HFF-Myc (cell line): ENCODE measurements around the gene NAALADL2.

ENCODE experiments used
- DNase-seq: peaks from one replicate; pipeline ENCODE4 v3.0.0-alpha.2; 2011; ENCODE audit warnings: low read depth; ENCODE audit errors: extremely low read depth
- H3K4me3 ChIP-seq: replicated peaks from 2 replicates; pipeline ENCODE4 v1.5.1; 2011; ENCODE audit warnings: low read depth, mild to moderate bottlenecking, control low read depth, low read length
- TF ChIP-seq, protein P1 (sequence below): IDR thresholded peaks from 2 replicates; pipeline ENCODE4 v1.5.1; 2012; ENCODE audit warnings: mild to moderate bottlenecking, low read depth, low read length, control low read depth; ENCODE audit errors: missing control alignments

NAALADL2 gene

DNA sequence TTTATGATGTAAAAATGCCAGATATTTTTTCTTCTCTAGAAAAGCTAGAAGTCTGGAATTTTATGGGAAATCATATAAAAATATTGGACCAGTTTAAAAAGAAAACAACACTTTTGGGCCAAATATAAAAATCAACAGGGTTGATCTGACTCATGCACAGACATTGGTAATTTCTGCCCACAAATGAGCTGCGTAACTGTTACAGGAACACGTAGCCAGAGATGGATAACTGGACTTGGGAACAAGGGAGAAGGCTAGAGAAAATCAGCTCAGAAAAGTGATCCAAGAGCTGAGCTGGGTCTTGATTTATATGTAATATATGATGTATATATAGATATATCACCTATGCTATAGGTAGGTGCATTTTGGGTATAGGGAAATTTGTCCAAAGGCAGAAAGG, 36.8 kb upstream of the NAALADL2 start:
- TF ChIP-seq, protein P1, sequence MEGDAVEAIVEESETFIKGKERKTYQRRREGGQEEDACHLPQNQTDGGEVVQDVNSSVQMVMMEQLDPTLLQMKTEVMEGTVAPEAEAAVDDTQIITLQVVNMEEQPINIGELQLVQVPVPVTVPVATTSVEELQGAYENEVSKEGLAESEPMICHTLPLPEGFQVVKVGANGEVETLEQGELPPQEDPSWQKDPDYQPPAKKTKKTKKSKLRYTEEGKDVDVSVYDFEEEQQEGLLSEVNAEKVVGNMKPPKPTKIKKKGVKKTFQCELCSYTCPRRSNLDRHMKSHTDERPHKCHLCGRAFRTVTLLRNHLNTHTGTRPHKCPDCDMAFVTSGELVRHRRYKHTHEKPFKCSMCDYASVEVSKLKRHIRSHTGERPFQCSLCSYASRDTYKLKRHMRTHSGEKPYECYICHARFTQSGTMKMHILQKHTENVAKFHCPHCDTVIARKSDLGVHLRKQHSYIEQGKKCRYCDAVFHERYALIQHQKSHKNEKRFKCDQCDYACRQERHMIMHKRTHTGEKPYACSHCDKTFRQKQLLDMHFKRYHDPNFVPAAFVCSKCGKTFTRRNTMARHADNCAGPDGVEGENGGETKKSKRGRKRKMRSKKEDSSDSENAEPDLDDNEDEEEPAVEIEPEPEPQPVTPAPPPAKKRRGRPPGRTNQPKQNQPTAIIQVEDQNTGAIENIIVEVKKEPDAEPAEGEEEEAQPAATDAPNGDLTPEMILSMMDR: no peak
- H3K4me3 ChIP-seq: no peak overlapping the region
- DNase-seq: no peak

DNA sequence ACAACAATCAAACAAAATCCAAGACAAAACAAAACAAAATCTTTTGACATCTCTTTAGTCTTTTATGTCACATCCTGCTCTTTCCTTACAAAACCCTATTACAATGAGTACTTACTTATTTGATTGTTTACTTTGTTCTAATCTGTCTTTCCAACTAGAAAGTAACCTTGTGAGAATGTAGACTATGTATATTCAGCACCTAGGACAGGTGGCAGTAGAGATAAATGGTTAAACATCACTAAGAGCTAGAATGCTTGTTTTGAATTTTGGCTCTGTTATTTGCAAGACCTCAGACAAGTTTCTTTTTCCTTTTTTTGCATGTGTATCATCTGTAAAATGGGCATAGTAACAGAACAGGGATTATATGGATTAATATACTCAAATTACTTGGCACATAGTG, 33.1 kb upstream of the NAALADL2 start:
- no peak overlapping the region for H3K4me3 ChIP-seq
- TF ChIP-seq, protein P1: no peak
- no peak for DNase-seq

DNA sequence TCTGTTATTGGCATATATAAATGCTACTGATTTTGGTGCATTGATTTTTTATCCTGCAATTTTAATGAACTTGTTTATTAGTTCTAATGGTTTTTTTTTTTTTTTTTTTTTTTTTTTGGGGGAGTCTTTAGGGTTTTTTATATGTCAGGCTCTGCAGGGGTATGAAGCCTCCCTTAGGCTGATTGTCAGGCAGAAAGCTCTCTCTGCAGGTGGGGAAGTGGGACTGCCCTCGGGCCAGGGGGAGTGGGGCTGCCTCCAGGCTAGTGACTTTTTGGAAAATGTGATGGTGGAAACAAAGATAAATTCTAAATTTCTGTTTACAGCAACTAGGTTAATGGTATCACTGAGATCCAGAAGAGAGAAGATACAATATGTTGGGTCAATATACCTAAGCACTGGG, 14.4 kb upstream of the NAALADL2 start:
- TF ChIP-seq, protein P1: no peak
- no peak overlapping the region for H3K4me3 ChIP-seq
- DNase-seq: no peak

DNA sequence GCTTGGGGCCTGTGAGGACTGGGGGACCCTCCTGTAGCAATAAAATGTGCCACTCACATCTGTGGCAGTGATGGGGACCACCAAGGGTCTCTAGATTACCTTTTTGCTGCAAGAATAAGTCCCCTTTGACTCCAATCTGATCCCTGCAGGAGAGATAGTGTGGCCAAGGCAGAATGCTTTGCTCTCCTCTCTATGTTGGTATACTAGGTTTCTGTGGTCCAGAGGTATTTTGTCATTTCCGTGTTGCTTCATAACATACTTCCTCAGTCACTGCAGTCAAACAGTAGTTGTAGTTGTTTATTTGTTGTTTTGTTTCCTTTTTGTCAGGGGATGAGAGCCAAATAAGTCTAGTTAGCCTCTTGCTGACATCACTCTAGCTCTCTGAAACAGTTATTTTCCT, 13.1 kb upstream of the NAALADL2 start:
- no peak for DNase-seq
- no peak overlapping the region for H3K4me3 ChIP-seq
- TF ChIP-seq, protein P1: no peak

DNA sequence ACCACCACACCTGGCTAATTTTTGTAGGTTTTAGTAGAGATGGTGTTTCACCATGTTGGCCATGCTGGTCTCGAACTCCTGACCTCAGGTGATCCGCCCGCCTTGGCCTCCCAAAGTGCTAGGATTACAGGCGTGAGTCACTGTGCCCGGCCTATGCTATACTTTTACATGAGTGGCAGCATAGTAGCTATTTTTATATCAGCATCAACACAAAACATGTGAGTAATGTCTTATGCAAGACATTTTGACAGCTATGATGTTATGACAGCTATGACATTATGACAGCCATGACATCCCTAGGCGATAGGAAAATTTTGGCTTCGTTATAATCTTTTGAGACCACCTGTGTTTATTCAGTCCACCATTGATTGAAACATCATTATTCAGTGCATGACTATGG, 4.1 kb upstream of the NAALADL2 start:
- H3K4me3 ChIP-seq: no peak overlapping the region
- no peak for DNase-seq
- TF ChIP-seq, protein P1: no peak

DNA sequence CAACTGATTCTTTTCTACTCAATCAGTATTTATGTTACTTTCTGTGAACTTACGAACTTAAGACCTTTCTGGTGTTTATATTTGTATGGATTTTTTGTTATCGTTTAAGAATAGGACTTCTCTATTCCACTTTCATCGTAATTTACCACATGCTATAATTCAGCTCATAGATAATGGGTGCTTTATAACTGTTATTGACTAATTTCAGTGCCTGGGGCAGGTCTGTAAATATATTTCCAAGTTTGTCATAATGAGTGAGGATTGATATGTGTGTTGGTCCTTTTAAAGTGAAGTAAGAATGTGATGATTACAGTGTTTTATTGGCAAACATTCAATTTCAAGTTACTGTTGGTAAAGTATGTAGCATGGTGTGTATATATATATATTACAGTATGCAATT, 1.8 kb upstream of the NAALADL2 start:
- DNase-seq: no peak
- H3K4me3 ChIP-seq: no peak overlapping the region
- TF ChIP-seq, protein P1: no peak

DNA sequence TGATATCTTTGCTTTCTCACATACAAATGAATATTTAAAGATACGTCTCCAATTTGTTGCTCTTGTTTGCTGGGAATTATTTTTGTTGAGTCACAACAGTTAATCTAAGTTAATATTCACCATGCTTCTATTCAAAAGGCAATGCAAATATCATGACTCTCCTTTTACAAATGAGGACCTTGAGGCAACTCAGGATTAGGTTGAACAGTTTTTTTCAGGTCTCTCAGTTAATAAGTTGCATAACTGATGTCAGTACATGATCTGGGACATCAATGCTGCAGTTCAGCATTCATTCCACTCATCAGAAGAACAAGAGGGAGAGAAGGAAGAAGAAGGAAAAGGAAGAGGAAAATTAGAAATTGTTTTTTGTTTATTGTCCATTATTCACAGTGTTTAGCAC, 781 bp upstream of the NAALADL2 start:
- DNase-seq: no peak
- no peak overlapping the region for H3K4me3 ChIP-seq
- TF ChIP-seq, protein P1: no peak
